ENCODE measurements around the gene TRPM8.

DNA sequence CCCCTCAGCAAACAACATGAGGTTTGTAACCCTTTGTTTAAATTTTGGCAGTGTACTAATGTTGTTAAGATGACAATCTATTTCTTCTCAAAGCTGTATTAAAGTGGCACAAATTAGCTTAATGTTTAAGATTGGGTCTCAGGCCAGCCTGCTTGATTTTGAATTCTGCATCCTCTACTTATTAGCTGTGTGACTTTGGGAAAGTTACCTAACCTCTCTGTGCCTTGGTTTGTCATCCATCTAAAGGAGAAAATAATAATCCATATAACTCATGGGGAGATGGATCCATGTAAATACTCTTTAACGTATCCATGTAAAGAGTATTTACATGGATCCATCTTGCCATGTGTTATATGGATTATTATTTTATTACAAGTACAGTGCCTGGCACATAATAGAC lies 2.1 kb downstream of the TRPM8 start:
- TF ChIP-seq, protein P1, sequence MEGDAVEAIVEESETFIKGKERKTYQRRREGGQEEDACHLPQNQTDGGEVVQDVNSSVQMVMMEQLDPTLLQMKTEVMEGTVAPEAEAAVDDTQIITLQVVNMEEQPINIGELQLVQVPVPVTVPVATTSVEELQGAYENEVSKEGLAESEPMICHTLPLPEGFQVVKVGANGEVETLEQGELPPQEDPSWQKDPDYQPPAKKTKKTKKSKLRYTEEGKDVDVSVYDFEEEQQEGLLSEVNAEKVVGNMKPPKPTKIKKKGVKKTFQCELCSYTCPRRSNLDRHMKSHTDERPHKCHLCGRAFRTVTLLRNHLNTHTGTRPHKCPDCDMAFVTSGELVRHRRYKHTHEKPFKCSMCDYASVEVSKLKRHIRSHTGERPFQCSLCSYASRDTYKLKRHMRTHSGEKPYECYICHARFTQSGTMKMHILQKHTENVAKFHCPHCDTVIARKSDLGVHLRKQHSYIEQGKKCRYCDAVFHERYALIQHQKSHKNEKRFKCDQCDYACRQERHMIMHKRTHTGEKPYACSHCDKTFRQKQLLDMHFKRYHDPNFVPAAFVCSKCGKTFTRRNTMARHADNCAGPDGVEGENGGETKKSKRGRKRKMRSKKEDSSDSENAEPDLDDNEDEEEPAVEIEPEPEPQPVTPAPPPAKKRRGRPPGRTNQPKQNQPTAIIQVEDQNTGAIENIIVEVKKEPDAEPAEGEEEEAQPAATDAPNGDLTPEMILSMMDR (IDR thresholded peaks at IDR 0.05; ENCODE audit: insufficient read depth, low read length): no peak
- TF ChIP-seq, protein P2, sequence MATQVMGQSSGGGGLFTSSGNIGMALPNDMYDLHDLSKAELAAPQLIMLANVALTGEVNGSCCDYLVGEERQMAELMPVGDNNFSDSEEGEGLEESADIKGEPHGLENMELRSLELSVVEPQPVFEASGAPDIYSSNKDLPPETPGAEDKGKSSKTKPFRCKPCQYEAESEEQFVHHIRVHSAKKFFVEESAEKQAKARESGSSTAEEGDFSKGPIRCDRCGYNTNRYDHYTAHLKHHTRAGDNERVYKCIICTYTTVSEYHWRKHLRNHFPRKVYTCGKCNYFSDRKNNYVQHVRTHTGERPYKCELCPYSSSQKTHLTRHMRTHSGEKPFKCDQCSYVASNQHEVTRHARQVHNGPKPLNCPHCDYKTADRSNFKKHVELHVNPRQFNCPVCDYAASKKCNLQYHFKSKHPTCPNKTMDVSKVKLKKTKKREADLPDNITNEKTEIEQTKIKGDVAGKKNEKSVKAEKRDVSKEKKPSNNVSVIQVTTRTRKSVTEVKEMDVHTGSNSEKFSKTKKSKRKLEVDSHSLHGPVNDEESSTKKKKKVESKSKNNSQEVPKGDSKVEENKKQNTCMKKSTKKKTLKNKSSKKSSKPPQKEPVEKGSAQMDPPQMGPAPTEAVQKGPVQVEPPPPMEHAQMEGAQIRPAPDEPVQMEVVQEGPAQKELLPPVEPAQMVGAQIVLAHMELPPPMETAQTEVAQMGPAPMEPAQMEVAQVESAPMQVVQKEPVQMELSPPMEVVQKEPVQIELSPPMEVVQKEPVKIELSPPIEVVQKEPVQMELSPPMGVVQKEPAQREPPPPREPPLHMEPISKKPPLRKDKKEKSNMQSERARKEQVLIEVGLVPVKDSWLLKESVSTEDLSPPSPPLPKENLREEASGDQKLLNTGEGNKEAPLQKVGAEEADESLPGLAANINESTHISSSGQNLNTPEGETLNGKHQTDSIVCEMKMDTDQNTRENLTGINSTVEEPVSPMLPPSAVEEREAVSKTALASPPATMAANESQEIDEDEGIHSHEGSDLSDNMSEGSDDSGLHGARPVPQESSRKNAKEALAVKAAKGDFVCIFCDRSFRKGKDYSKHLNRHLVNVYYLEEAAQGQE (IDR thresholded peaks at IDR 0.05; ENCODE audit: insufficient replicate concordance, low read depth): no peak
- TF ChIP-seq POLR2AphosphoS5 (IDR thresholded peaks at IDR 0.05; ENCODE audit: low read depth): no peak

Measured in HL-60 (cell line).